GM21723 (cell line): ENCODE data around the gene P4HA1.

Source experiments
- ATAC-seq: cut with Tn5 transposase; IDR thresholded peaks from one replicate; pipeline ENCODE4 v1.9.1; 2021; ENCODE audit warnings: mild to moderate bottlenecking, moderate library complexity; ENCODE audit not compliant: unreplicated experiment

The P4HA1 gene

DNA sequence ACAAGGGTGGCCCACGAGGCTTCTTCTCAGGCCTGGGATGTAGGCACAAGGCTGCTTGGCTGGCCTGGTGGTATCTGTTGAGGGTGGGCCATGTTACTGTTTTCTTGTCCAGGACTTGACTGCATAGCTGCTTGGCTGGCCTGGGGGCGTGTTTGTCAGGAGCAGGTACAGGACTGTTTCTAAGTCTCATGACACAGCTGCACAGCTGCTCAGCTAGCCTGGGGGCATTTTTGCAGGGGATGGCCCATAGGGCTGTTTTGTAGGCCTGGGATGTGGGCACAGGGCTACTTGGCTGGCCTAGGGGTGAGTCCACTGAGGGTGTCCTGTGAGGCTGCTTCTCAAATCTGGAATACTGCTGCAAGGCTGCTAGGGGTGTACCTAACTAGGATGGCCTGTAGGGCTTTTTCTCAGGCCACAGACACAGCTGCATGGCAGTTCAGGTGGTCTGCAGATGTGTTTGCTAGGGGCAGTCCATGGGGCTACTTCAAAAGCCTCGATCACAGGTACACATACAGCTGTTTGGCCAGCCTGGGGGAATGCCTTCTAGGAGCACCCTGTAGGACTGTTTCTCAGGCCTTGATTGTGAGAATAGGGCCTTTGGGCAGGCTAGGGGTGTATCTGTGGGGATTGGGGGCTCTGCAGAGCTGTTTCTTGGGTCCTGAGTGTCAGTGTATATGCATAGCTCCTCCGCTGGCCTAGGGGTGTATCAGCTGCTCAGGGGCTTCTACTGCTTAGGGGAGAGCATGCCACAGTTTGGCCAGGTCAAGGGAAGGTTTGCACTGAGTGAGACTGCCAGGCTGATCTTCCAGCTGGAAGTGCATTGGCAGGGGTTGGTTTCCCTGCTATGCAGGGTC, 115.4 kb downstream of the P4HA1 start:
- ATAC-seq: no peak

DNA sequence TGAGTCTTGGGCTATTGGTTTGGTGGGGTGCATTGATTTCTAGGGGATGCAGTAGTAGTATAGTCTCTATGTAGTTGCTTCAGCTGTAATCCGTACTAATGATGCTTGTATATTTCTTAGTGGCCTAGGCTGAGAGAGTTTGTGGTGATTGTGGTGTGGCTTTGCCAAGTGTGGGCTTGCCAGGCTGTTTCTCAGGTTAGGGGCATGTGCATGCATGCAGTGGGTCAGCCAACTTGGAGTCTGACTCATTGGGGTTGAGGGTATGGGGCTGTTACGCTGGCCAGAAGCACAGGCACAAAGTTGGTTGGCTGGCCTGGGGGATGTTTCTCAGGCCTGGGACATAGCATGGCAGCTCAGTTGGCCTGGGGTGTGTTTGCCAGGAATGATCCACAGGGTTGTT, 116.3 kb downstream of the P4HA1 start:
- ATAC-seq: no peak

DNA sequence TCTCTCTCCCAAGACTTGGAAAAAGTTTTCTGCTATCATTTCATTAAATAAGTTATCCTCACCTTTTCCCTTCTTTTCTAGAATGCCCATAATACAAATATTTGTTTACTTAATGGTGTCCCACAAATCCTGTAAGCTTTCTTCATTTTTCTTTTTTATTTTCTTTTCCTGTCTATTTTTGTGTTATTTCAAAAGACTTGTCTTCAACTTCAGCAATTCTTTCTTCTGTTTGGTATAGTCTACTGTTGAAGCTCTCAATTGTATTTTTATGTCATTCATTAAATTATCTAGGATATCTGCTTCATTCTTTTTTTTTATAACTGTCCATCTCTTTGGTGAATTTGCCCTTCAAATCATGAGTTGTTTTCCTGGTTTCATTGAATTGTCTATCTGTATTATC, 117.0 kb downstream of the P4HA1 start:
- ATAC-seq: no peak

- no peak for ATAC-seq
These were observed 119.8 kb downstream of the P4HA1 start for GRCh38 chr10:72976886-72977285.
